Astrocyte (in vitro differentiated cells and primary cell): ENCODE measurements around the gene CHST3. TPM values are rescaled to one million over a fixed set of nuclear protein-coding genes. Genes with fewer than 3 reads are reported as not detected.
A peak's percentile ranks its signal among the peaks of the same experiment; 100 is the strongest.

Experiments used
- DNase-seq: peaks from one replicate; pipeline ENCODE4 v3.0.0-alpha.2; 2010; ENCODE audit warnings: low read depth
- FAIRE-seq: peaks from 2 replicates; lab custom pipeline; 2011; peaks lifted over from hg19 to GRCh38; lab: Jason Lieb, UNC
- H2AFZ ChIP-seq: 2 replicates; pipeline ENCODE4 v1.6.0; 2012; ENCODE audit warnings: low read depth, low read length, inconsistent platforms
- H3K27ac ChIP-seq: 2 replicates; pipeline ENCODE4 v1.5.1; 2011; ENCODE audit warnings: low read depth, low read length, inconsistent platforms
- H3K27me3 ChIP-seq: 2 replicates; pipeline ENCODE4 v1.6.0; 2011; ENCODE audit warnings: low read length, inconsistent platforms; ENCODE audit not compliant: insufficient read depth
- H3K36me3 ChIP-seq: 2 replicates; pipeline ENCODE4 v1.5.1; 2011; ENCODE audit warnings: low read length, inconsistent platforms; ENCODE audit not compliant: insufficient read depth
- H3K4me1 ChIP-seq: 2 replicates; pipeline ENCODE4 v1.5.1; 2011; ENCODE audit warnings: low read length, inconsistent platforms; ENCODE audit not compliant: insufficient read depth
- H3K4me2 ChIP-seq: 2 replicates; pipeline ENCODE4 v1.6.0; 2012; ENCODE audit warnings: low read length, inconsistent platforms
- H3K4me3 ChIP-seq: 2 replicates; pipeline ENCODE4 v1.5.1; 2011; ENCODE audit warnings: low read depth, mild to moderate bottlenecking, low read length, inconsistent platforms; ENCODE audit not compliant: insufficient read depth
- H3K79me2 ChIP-seq: 2 replicates; pipeline ENCODE4 v1.6.0; 2012; ENCODE audit warnings: mild to moderate bottlenecking, low read length, inconsistent platforms; ENCODE audit not compliant: insufficient read depth
- H3K9ac ChIP-seq: 2 replicates; pipeline ENCODE4 v1.6.0; 2012; ENCODE audit warnings: mild to moderate bottlenecking, low read length, inconsistent platforms
- H3K9me3 ChIP-seq: 2 replicates; pipeline ENCODE4 v1.5.1; 2012; ENCODE audit warnings: low read depth, mild to moderate bottlenecking, low read length, inconsistent platforms; ENCODE audit not compliant: insufficient read depth
- H4K20me1 ChIP-seq: 2 replicates; pipeline ENCODE4 v1.6.0; 2012; ENCODE audit warnings: low read length, inconsistent platforms; ENCODE audit not compliant: insufficient read depth
- H3K27ac Mint-ChIP-seq: one replicate; pipeline ENCODE4 v1.8.0; 2021; ENCODE audit warnings: mild to moderate bottlenecking, mixed read lengths; ENCODE audit not compliant: unreplicated experiment
- H3K27me3 Mint-ChIP-seq: one replicate; pipeline ENCODE4 v1.8.0; 2021; ENCODE audit warnings: low read depth, mixed read lengths; ENCODE audit not compliant: unreplicated experiment
- H3K36me3 Mint-ChIP-seq: one replicate; pipeline ENCODE4 v1.8.0; 2021; ENCODE audit warnings: low read depth, mixed read lengths; ENCODE audit not compliant: unreplicated experiment
- H3K4me1 Mint-ChIP-seq: one replicate; pipeline ENCODE4 v1.8.0; 2021; ENCODE audit warnings: low read depth, mixed read lengths; ENCODE audit not compliant: unreplicated experiment
- H3K4me3 Mint-ChIP-seq: one replicate; pipeline ENCODE4 v1.8.0; 2021; ENCODE audit warnings: mild to moderate bottlenecking, moderate library complexity, mixed read lengths; ENCODE audit not compliant: unreplicated experiment
- H3K9me3 Mint-ChIP-seq: one replicate; pipeline ENCODE4 v1.8.0; 2021; ENCODE audit warnings: mild to moderate bottlenecking, mixed read lengths; ENCODE audit not compliant: unreplicated experiment
- EZH2 ChIP-seq: IDR thresholded peaks from 2 replicates; pipeline ENCODE4 v1.6.1; 2012; ENCODE audit warnings: mild to moderate bottlenecking, low read length, inconsistent platforms; ENCODE audit not compliant: insufficient read depth
- total RNA-seq: library from RNA; stranded (reverse); gene quantifications from 2 replicates; pipeline ENCODE4 v1.2.1, GENCODE V29; 2021
- TF ChIP-seq, protein P1 (sequence below): IDR thresholded peaks from 2 replicates; pipeline ENCODE4 v1.5.1; 2011; ENCODE audit warnings: low read depth, mild to moderate bottlenecking, inconsistent platforms, low read length, moderate library complexity; ENCODE audit not compliant: insufficient read depth

Gene CHST3
- total RNA-seq, 1 donor from 2014 or later: 43.5 TPM

DNA sequence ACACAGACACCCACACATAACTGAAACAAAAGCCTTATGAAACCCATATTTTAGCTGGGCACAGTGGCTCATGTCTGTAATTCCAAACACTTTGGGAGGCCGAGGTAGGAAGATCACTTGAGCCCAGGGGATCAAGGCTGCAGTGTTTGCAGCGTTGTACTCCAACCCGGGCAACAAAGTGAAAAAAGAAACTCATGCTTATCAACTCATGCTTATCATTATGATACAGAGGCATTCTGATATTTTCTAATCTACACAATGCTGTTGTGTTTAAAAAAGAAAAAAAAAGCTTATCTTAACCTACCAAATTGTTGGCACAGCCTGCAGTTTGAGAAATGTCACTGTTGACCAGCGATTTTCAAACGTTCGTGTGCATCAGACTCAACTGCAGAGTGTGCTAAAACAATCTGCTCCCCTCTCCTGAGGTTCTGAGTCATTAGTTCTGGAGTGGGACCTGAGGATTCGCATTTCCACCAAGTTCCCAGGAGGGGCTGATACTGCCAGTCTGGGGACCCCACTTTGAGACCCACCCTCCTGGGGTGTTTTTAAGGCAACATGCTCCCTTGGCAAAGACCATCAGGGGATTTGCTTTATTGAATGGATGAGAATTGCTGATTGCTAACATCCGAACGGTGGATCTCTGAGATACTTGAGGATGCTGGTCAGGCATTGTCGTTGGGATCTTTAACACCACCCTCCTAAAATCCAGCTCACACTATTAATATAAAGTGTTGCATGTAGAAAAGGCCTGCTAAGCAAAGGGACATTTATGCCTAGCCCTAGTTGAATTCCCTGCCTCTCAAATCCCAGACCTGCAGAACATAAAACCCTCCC lies 16.2 kb downstream of the CHST3 start:
- TF ChIP-seq EZH2: no peak
- TF ChIP-seq, protein P1, sequence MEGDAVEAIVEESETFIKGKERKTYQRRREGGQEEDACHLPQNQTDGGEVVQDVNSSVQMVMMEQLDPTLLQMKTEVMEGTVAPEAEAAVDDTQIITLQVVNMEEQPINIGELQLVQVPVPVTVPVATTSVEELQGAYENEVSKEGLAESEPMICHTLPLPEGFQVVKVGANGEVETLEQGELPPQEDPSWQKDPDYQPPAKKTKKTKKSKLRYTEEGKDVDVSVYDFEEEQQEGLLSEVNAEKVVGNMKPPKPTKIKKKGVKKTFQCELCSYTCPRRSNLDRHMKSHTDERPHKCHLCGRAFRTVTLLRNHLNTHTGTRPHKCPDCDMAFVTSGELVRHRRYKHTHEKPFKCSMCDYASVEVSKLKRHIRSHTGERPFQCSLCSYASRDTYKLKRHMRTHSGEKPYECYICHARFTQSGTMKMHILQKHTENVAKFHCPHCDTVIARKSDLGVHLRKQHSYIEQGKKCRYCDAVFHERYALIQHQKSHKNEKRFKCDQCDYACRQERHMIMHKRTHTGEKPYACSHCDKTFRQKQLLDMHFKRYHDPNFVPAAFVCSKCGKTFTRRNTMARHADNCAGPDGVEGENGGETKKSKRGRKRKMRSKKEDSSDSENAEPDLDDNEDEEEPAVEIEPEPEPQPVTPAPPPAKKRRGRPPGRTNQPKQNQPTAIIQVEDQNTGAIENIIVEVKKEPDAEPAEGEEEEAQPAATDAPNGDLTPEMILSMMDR: no peak
- H3K27ac ChIP-seq: no peak overlapping the region
- DNase-seq: peak; percentile 67
- peaks cover 57% of the 10 kb centered on the region for H3K4me1 ChIP-seq
- no peaks in the 10 kb centered on the region for H3K36me3 ChIP-seq
- Mint-ChIP-seq H3K4me3 (no peak overlapping the region), H3K36me3 (peaks cover 3% of the 10 kb centered on the region), H3K4me1 (peaks cover 67% of the 10 kb centered on the region), H3K27me3 (no peaks in the 10 kb centered on the region), H3K9me3 (no peaks in the 10 kb centered on the region), H3K27ac (peak overlapping the region; percentile 34)
- peaks cover 69% of the 10 kb centered on the region for H3K79me2 ChIP-seq
- H3K4me3 ChIP-seq: no peak overlapping the region
- no peak overlapping the region for H2AFZ ChIP-seq
- no peaks in the 10 kb centered on the region for H3K9me3 ChIP-seq
- peaks cover 46% of the 10 kb centered on the region for H4K20me1 ChIP-seq
- FAIRE-seq: no peak
- peak overlapping the region; percentile 57 for H3K4me2 ChIP-seq
- H3K27me3 ChIP-seq: no peaks in the 10 kb centered on the region
- peak overlapping the region; percentile 10 for H3K9ac ChIP-seq

DNA sequence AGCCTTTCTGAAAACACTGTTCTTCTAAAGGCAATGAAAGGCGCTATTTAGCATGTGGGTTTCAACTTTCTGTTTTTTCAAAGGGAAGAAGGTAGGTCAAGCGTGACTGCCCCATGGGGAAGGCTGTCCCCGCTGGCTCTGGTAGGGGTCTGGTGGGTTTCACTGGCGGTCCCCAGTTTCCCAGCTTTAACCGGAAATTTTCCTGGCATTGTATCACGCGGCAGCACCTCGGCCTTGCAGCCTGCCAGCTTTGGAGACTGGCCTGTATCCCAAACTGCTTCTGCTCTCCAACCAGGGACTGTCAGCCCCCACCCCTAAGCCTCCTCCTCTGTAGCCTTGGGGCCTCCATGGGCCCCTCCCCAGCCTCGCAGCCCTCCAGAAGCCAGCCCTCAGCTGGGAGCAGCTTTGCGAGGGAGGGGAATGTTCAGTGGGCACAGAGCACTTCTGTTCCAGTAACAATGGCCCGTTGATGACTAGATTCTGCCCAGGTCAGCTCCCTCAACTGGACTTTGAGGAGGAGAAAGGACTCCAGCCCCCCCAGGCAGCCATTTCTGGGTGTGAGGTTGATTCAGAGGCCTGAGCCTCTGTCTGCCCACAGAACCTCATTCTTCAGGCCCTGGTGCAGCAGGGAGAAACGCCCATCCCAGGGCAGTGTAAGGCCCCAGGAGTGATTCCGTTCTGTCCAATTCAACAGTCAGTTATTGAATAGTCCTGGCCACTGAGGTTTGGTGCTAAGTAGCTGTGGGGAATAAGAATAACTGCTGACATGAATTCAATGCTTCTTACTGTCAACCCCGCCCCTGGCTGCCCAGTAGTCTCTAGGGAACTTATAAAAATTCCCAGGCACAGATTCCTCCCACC lies 17.1 kb downstream of the CHST3 start:
- Histone ChIP-seq H2AFZ (peak overlapping the region; percentile 53), H4K20me1 (peaks cover 43% of the 10 kb centered on the region), H3K27me3 (no peaks in the 10 kb centered on the region), H3K4me3 (no peak overlapping the region), H3K4me2 (peak overlapping the region; percentile 57), H3K79me2 (peaks cover 77% of the 10 kb centered on the region), H3K36me3 (no peaks in the 10 kb centered on the region), H3K27ac (peak overlapping the region; percentile 46), H3K9me3 (no peaks in the 10 kb centered on the region), H3K9ac (peak overlapping the region; percentile 55), H3K4me1 (peaks cover 57% of the 10 kb centered on the region)
- Mint-ChIP-seq H3K36me3 (peaks cover 5% of the 10 kb centered on the region), H3K4me3 (no peak overlapping the region), H3K4me1 (peaks cover 67% of the 10 kb centered on the region), H3K27ac (peak overlapping the region; percentile 80), H3K27me3 (no peaks in the 10 kb centered on the region), H3K9me3 (no peaks in the 10 kb centered on the region)
- no peak for TF ChIP-seq EZH2
- TF ChIP-seq, protein P1: no peak
- peak; percentile 70 for DNase-seq
- FAIRE-seq: no peak
